Activated CD4-positive, alpha-beta T cell treated with anti-CD3 and anti-CD28 coated beads for 1 hour (primary cell): ENCODE results near the gene KCNJ5.

Source experiments
- DNase-seq: peaks from one replicate; pipeline ENCODE4 v3.0.0-alpha.2; 2020

The KCNJ5 gene

GRCh38 chr11:128897826-128898225, 6.7 kb downstream of the KCNJ5 start:
- DNase-seq: no peak

GRCh38 chr11:128898580-128899344, 7.6 kb downstream of the KCNJ5 start:
- DNase-seq: no peak

- DNase-seq: no peak
Measured at GRCh38 chr11:128900468-128900867, 9.3 kb downstream of the KCNJ5 start.

GRCh38 chr11:128901653-128902514, 10.7 kb downstream of the KCNJ5 start:
- DNase-seq: no peak

- DNase-seq: no peak
Measured at GRCh38 chr11:128902515-128903066, 11.4 kb downstream of the KCNJ5 start.

- no peak for DNase-seq
Measured at GRCh38 chr11:128903248-128904061, 12.3 kb downstream of the KCNJ5 start.

- no peak for DNase-seq
Measured at GRCh38 chr11:128904303-128904655, 13.1 kb downstream of the KCNJ5 start.

- DNase-seq: no peak
Measured at GRCh38 chr11:128904656-128905344, 13.6 kb downstream of the KCNJ5 start.

GRCh38 chr11:128905345-128906184, 14.4 kb downstream of the KCNJ5 start:
- DNase-seq: no peak

- DNase-seq: no peak
Measured at GRCh38 chr11:128906185-128907050, 15.3 kb downstream of the KCNJ5 start.

GRCh38 chr11:128907585-128907984, 16.4 kb downstream of the KCNJ5 start:
- no peak for DNase-seq

- DNase-seq: no peak
Measured at GRCh38 chr11:128908391-128909246, 17.5 kb downstream of the KCNJ5 start.

- DNase-seq: no peak
Measured at GRCh38 chr11:128909438-128910125, 18.4 kb downstream of the KCNJ5 start.

GRCh38 chr11:128910576-128910975, 19.4 kb downstream of the KCNJ5 start:
- no peak for DNase-seq

GRCh38 chr11:128911239-128911638, 20.1 kb downstream of the KCNJ5 start:
- DNase-seq: no peak

GRCh38 chr11:128911701-128912100, 20.5 kb downstream of the KCNJ5 start:
- no peak for DNase-seq

- DNase-seq: no peak
Measured at GRCh38 chr11:128913806-128914205, 22.6 kb downstream of the KCNJ5 start.
